IPS-18c (cell line): Measurements from ENCODE around the gene MYZAP.

Experiments used
- H3K4me3 ChIP-seq: 2 replicates; pipeline ENCODE4 v1.7.0; 2013; ENCODE audit warnings: low read depth, mild to moderate bottlenecking, low read length, moderate library complexity; ENCODE audit not compliant: insufficient read depth
- H3K9me3 ChIP-seq: one replicate; pipeline ENCODE4 v1.6.1; 2013; ENCODE audit warnings: mild to moderate bottlenecking, low read length, moderate library complexity; ENCODE audit not compliant: control insufficient read depth, insufficient read depth

MYZAP gene

GRCh38 chr15:57557267-57557666, 34.4 kb upstream of the MYZAP start:
- Histone ChIP-seq H3K4me3 (no peak overlapping the region), H3K9me3 (no peaks in the 10 kb centered on the region)

- Histone ChIP-seq H3K9me3 (no peaks in the 10 kb centered on the region), H3K4me3 (no peak overlapping the region)
Measured at GRCh38 chr15:57557810-57558209, 33.9 kb upstream of the MYZAP start.

- H3K4me3 ChIP-seq: no peak overlapping the region
- no peaks in the 10 kb centered on the region for H3K9me3 ChIP-seq
Measured at GRCh38 chr15:57559875-57560274, 31.8 kb upstream of the MYZAP start.

GRCh38 chr15:57561041-57561711, 30.5 kb upstream of the MYZAP start:
- no peaks in the 10 kb centered on the region for H3K9me3 ChIP-seq
- H3K4me3 ChIP-seq: no peak overlapping the region

- no peaks in the 10 kb centered on the region for H3K9me3 ChIP-seq
Measured at GRCh38 chr15:57562196-57562769, 29.4 kb upstream of the MYZAP start.

GRCh38 chr15:57563416-57563815, 28.3 kb upstream of the MYZAP start:
- Histone ChIP-seq H3K4me3 (no peak overlapping the region), H3K9me3 (no peaks in the 10 kb centered on the region)

More at GRCh38 chr15:57562196-57562769, 29.4 kb upstream of the MYZAP start:
- no peak overlapping the region for H3K4me3 ChIP-seq

GRCh38 chr15:57565311-57565710, 26.4 kb upstream of the MYZAP start:
- Histone ChIP-seq H3K9me3 (no peaks in the 10 kb centered on the region), H3K4me3 (no peak overlapping the region)

- no peak overlapping the region for H3K4me3 ChIP-seq
Measured at GRCh38 chr15:57566834-57567233, 24.9 kb upstream of the MYZAP start.

GRCh38 chr15:57567891-57568290, 23.8 kb upstream of the MYZAP start:
- no peaks in the 10 kb centered on the region for H3K9me3 ChIP-seq

More at GRCh38 chr15:57566834-57567233, 24.9 kb upstream of the MYZAP start:
- H3K9me3 ChIP-seq: no peaks in the 10 kb centered on the region

GRCh38 chr15:57568299-57568698, 23.4 kb upstream of the MYZAP start:
- Histone ChIP-seq H3K4me3 (no peak overlapping the region), H3K9me3 (no peaks in the 10 kb centered on the region)

More at GRCh38 chr15:57567891-57568290, 23.8 kb upstream of the MYZAP start:
- H3K4me3 ChIP-seq: no peak overlapping the region

- Histone ChIP-seq H3K4me3 (no peak overlapping the region), H3K9me3 (no peaks in the 10 kb centered on the region)
Measured at GRCh38 chr15:57570340-57570739, 21.4 kb upstream of the MYZAP start.

- Histone ChIP-seq H3K4me3 (no peak overlapping the region), H3K9me3 (no peaks in the 10 kb centered on the region)
Measured at GRCh38 chr15:57570994-57571393, 20.7 kb upstream of the MYZAP start.

GRCh38 chr15:57571725-57572124, 20.0 kb upstream of the MYZAP start:
- Histone ChIP-seq H3K4me3 (no peak overlapping the region), H3K9me3 (no peaks in the 10 kb centered on the region)

- Histone ChIP-seq H3K9me3 (no peaks in the 10 kb centered on the region), H3K4me3 (no peak overlapping the region)
Measured at GRCh38 chr15:57572468-57572867, 19.2 kb upstream of the MYZAP start.

- Histone ChIP-seq H3K4me3 (no peak overlapping the region), H3K9me3 (no peaks in the 10 kb centered on the region)
Measured at GRCh38 chr15:57573151-57573550, 18.6 kb upstream of the MYZAP start.

GRCh38 chr15:57575363-57575762, 16.3 kb upstream of the MYZAP start:
- H3K9me3 ChIP-seq: no peaks in the 10 kb centered on the region
- H3K4me3 ChIP-seq: no peak overlapping the region

- no peak overlapping the region for H3K4me3 ChIP-seq
- no peaks in the 10 kb centered on the region for H3K9me3 ChIP-seq
Measured at GRCh38 chr15:57578288-57578900, 13.3 kb upstream of the MYZAP start.

- Histone ChIP-seq H3K4me3 (no peak overlapping the region), H3K9me3 (no peaks in the 10 kb centered on the region)
Measured at GRCh38 chr15:57580428-57580827, 11.3 kb upstream of the MYZAP start.
